Thyroid gland (tissue), 4 donors: ENCODE measurements around the gene TM9SF4. TPM values are rescaled to one million over a fixed set of nuclear protein-coding genes. Genes with fewer than 3 reads are reported as not detected.

ENCODE experiments used
- DNase-seq, 2 donors: peaks; one replicate each; pipeline ENCODE4 v3.0.0-alpha.2; 2019
- H3K27ac ChIP-seq, 3 donors: fragments of 200-600 bp; sonication (generic); 1 replicate in 2 of 3; 2 replicates in 1 of 3; pipeline ENCODE4 v1.5.1; 2016 to 2019; ENCODE audit warnings: mild to moderate bottlenecking in 1 of 3, moderate library complexity in 1 of 3
- H3K27me3 ChIP-seq: fragments of 200-600 bp; sonication (generic); one replicate; pipeline ENCODE4 v1.5.1; 2019
- H3K36me3 ChIP-seq, 2 donors: fragments of 200-600 bp; sonication (generic); one replicate each; pipeline ENCODE4 v1.5.1; 2016 to 2019
- H3K4me1 ChIP-seq, 2 donors: fragments of 200-600 bp; sonication (generic); one replicate each; pipeline ENCODE4 v1.5.1; 2017 to 2019
- H3K4me3 ChIP-seq, 3 donors: fragments of 200-600 bp; sonication (generic); replicated peaks in 1 of 3; 1 replicate in 2 of 3; 2 replicates in 1 of 3; pipeline ENCODE4 v1.5.1; 2016; ENCODE audit warnings: mild to moderate bottlenecking in 1 of 3
- H3K9me3 ChIP-seq: fragments of 200-600 bp; sonication (generic); one replicate; pipeline ENCODE4 v1.5.1; 2017
- CTCF ChIP-seq, 6 experiments: fragments of 200-600 bp in 3 of 6; fragments of 450-650 bp in 3 of 6; sonication (generic) in 3 of 6; IDR thresholded peaks; one replicate each; pipeline ENCODE4 v1.5.1; 2016 to 2019; ENCODE audit warnings: antibody characterized with exemption in 6 of 6, mild to moderate bottlenecking in 2 of 6, inconsistent platforms in 1 of 6, moderate library complexity in 1 of 6
- POLR2A ChIP-seq, 2 donors: fragments of 450-650 bp; IDR thresholded peaks; one replicate each; pipeline ENCODE4 v1.6.1; 2017; ENCODE audit warnings: antibody characterized with exemption in 2 of 2, mild to moderate bottlenecking in 2 of 2, moderate library complexity in 1 of 2
- WGBS, 2 donors: methylation state at CpG; one replicate each; pipeline ENCODE4 v1.1.5; 2017; 5-methylcytosine and 5-hydroxymethylcytosine counted together
- intact Hi-C: fragments of 100-400 bp; cut with DNase I; formaldehyde crosslinking; loops from one replicate; pipeline ENCODE4 v1.15.1; 2023
- total RNA-seq, 4 donors: library from RNA; depleted of rRNA; stranded (reverse); fragments of >200 nt; gene quantifications; one replicate each; pipeline ENCODE4 v1.2.3, GENCODE V29; 2016

The TM9SF4 gene
- total RNA-seq, 4 donors from 2014 or later, result 28.8 to 46.0 (median 38.0) TPM

- Histone ChIP-seq H3K4me3 (no peak overlapping the region), H3K27ac (no peak overlapping the region), H3K9me3 (no peaks in the 10 kb centered on the region), H3K27me3 (no peaks in the 10 kb centered on the region), H3K36me3 (peaks cover 46 to 57% of the 10 kb centered on the region in 2 donors), H3K4me1 (peaks cover 0 to 10% of the 10 kb centered on the region in 2 donors)
- TF ChIP-seq POLR2A (IDR thresholded peaks at IDR 0.05) (no peak), CTCF (IDR thresholded peaks at IDR 0.05) (no peak)
- WGBS, 2 donors, result 95 to 96% methylated on average over 4 of the region's 4 CpGs
- intact Hi-C loops, result no loop called here
- no peak for DNase-seq
Observed at GRCh38 chr20:32158943-32159660, 49.6 kb downstream of the TM9SF4 start.

GRCh38 chr20:32159766-32160221, 50.3 kb downstream of the TM9SF4 start:
- no peak for DNase-seq

GRCh38 chr20:32160341-32160740, 50.8 kb downstream of the TM9SF4 start:
- Histone ChIP-seq H3K9me3 (no peaks in the 10 kb centered on the region), H3K4me3 (no peak overlapping the region), H3K27me3 (no peaks in the 10 kb centered on the region), H3K36me3 (peaks cover 58 to 63% of the 10 kb centered on the region in 2 donors), H3K27ac (no peak overlapping the region), H3K4me1 (peaks cover 0 to 3% of the 10 kb centered on the region in 2 donors)
- DNase-seq, result no peak
- 95 to 96% methylated on average over 4 to 5 of the region's 5 CpGs for WGBS, 2 donors
- intact Hi-C loops, result no loop called here
- TF ChIP-seq CTCF (IDR thresholded peaks at IDR 0.05), result no peak
- no peak for TF ChIP-seq POLR2A (IDR thresholded peaks at IDR 0.05)

More at GRCh38 chr20:32159766-32160221, 50.3 kb downstream of the TM9SF4 start:
- TF ChIP-seq POLR2A (IDR thresholded peaks at IDR 0.05), result no peak
- no peak for TF ChIP-seq CTCF (IDR thresholded peaks at IDR 0.05)
- Histone ChIP-seq H3K4me3 (no peak overlapping the region), H3K4me1 (peaks cover 0 to 9% of the 10 kb centered on the region in 2 donors), H3K27ac (no peak overlapping the region), H3K36me3 (peaks cover 53 to 59% of the 10 kb centered on the region in 2 donors), H3K27me3 (no peaks in the 10 kb centered on the region), H3K9me3 (no peaks in the 10 kb centered on the region)
- WGBS, 2 donors, result 77 to 90% methylated on average over 4 to 5 of the region's 5 CpGs
- intact Hi-C loops, result no loop called here

GRCh38 chr20:32162351-32162750, 52.8 kb downstream of the TM9SF4 start:
- TF ChIP-seq CTCF (IDR thresholded peaks at IDR 0.05) (no peak), POLR2A (IDR thresholded peaks at IDR 0.05) (no peak)
- intact Hi-C loops, result no loop called here
- Histone ChIP-seq H3K27ac (no peak overlapping the region), H3K4me3 (no peak overlapping the region), H3K27me3 (no peaks in the 10 kb centered on the region), H3K36me3 (peaks cover 68 to 74% of the 10 kb centered on the region in 2 donors), H3K4me1 (no peaks in the 10 kb centered on the region), H3K9me3 (no peaks in the 10 kb centered on the region)
- DNase-seq, result no peak
- WGBS, 2 donors, result 60 to 79% methylated on average over 3 of the region's 3 CpGs

- H3K4me3 ChIP-seq, result no peak overlapping the region
- H3K9me3 ChIP-seq, result no peaks in the 10 kb centered on the region
- intact Hi-C loops, result no loop called here
- H3K4me1 ChIP-seq, result no peaks in the 10 kb centered on the region
- no peaks in the 10 kb centered on the region for H3K27me3 ChIP-seq
- TF ChIP-seq POLR2A (IDR thresholded peaks at IDR 0.05), result no peak
- TF ChIP-seq CTCF (IDR thresholded peaks at IDR 0.05), result no peak
- H3K36me3 ChIP-seq, result peaks cover 54 to 58% of the 10 kb centered on the region in 2 donors
- no peak overlapping the region for H3K27ac ChIP-seq
- DNase-seq, result no peak
- WGBS, 2 donors, result 84 to 88% methylated on average over 5 of the region's 5 CpGs
Observed at GRCh38 chr20:32163951-32164350, 54.4 kb downstream of the TM9SF4 start.
